SK-N-MC (cell line): ENCODE results near the gene MYRFL.

Source experiments
- DNase-seq: peaks from one replicate; pipeline ENCODE4 v3.0.0-alpha.2; 2011; ENCODE audit warnings: low read depth, low spot score
- H3K27ac ChIP-seq: fragments of 200-600 bp; sonication (generic); 2 replicates; pipeline ENCODE4 v1.5.1; 2016; ENCODE audit warnings: mixed run types
- H3K36me3 ChIP-seq: fragments of 200-600 bp; sonication (generic); 2 replicates; pipeline ENCODE4 v1.6.1; 2017; ENCODE audit warnings: antibody characterized with exemption, low read length, mixed read lengths; ENCODE audit not compliant: insufficient read depth
- H3K4me3 ChIP-seq: fragments of 200-600 bp; sonication (generic); 2 replicates; pipeline ENCODE4 v1.5.1; 2016
- H3K9ac ChIP-seq: fragments of 200-600 bp; sonication (generic); 2 replicates; pipeline ENCODE4 v1.8.0; 2017; ENCODE audit warnings: mixed run types, mixed read lengths; ENCODE audit not compliant: insufficient read length
- H3K9me3 ChIP-seq: fragments of 200-600 bp; sonication (generic); 2 replicates; pipeline ENCODE4 v1.6.1; 2017; ENCODE audit warnings: low read depth, mild to moderate bottlenecking, antibody characterized with exemption, low read length, moderate library complexity, mixed read lengths
- EZH2 ChIP-seq: fragments of 200-600 bp; sonication (generic); IDR thresholded peaks from one replicate; pipeline ENCODE4 v1.6.1; 2017; ENCODE audit warnings: antibody characterized with exemption
- FOXP2 ChIP-seq: optimal IDR thresholded peaks from 2 replicates; pipeline ENCODE3; 2011; ENCODE audit warnings: mild to moderate bottlenecking, moderate library complexity; ENCODE audit not compliant: insufficient read depth; ENCODE audit errors: extremely low read length, control extremely low read depth
- POLR2AphosphoS5 ChIP-seq: IDR thresholded peaks from 2 replicates; pipeline ENCODE4 v1.6.1; 2012; ENCODE audit warnings: mild to moderate bottlenecking, low read depth, low read length, borderline replicate concordance

The MYRFL gene

DNA sequence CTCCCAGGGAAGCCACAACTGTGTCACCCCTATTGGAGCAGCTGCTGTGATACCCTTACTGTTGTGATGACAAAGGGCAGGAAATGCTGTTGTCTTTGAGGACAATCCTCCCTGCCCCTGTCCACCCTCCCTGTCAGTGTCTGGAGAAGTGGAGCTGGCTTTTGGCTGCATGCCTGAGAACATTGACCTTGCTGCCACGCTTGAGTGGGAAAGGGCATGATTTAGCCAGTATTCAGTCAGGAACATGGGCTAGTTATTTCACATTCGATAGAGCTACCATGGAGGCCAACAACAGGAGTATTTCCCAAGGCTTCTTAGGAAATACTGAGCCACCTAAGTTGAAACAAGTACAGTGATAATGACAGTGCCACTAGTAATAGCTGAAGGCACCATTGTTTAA is 59.4 kb downstream of the MYRFL start:
- TF ChIP-seq EZH2 = no peak
- no peak for TF ChIP-seq POLR2AphosphoS5
- no peak for TF ChIP-seq FOXP2
- H3K27ac ChIP-seq = no peak overlapping the region
- DNase-seq = no peak

DNA sequence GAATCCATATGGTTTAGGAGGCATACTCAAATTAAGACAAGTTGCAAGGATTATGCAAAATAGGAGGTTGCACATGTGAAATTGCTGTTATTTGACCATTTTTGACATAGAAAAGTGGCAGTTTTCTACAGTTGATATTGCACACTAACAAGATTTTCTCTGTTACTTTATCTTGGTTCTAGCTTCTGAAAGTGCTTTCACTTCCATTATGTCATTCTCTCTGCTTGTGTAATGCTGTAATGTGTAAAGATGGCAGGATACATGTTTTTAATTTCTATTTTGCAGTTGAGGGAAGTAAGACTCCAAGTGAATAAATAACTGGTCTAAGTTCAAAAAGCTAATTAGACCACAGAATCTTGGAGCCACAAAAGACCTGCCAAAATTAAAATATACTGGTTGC is 60.6 kb downstream of the MYRFL start:
- no peak for DNase-seq
- Histone ChIP-seq H3K36me3 (no peaks in the 10 kb centered on the region), H3K4me3 (no peak overlapping the region), H3K9ac (no peak overlapping the region), H3K27ac (no peak overlapping the region), H3K9me3 (no peaks in the 10 kb centered on the region)
- TF ChIP-seq POLR2AphosphoS5 (no peak), FOXP2 (no peak), EZH2 (no peak)

More for the DNA sequence above, 59.4 kb downstream of the MYRFL start:
- H3K9ac ChIP-seq = no peak overlapping the region
- H3K4me3 ChIP-seq = no peak overlapping the region
- no peaks in the 10 kb centered on the region for H3K9me3 ChIP-seq
- no peaks in the 10 kb centered on the region for H3K36me3 ChIP-seq

DNA sequence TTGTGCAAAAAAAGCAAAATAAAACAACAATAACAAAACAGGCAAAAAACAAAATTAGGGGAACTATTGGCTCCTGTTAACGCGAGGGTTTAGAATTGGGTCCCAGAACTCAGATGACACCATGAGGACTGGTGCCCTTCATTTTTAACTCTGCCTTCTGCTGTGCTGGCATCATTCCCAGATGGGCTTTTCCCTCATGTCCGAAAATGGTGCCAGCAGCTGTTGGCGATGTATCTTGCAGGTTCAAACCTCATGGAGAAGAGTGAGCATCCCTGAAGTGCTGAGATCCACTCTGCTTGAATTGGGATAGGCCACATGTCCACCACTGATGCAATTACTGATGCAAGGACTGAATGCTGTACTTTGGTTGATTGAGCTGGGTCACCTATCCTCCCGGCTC is 61.1 kb downstream of the MYRFL start:
- H3K4me3 ChIP-seq = no peak overlapping the region
- no peak overlapping the region for H3K9ac ChIP-seq
- no peaks in the 10 kb centered on the region for H3K36me3 ChIP-seq
- no peak for DNase-seq
- no peaks in the 10 kb centered on the region for H3K9me3 ChIP-seq
- TF ChIP-seq POLR2AphosphoS5 (no peak), FOXP2 (no peak), EZH2 (no peak)
- H3K27ac ChIP-seq = no peak overlapping the region

DNA sequence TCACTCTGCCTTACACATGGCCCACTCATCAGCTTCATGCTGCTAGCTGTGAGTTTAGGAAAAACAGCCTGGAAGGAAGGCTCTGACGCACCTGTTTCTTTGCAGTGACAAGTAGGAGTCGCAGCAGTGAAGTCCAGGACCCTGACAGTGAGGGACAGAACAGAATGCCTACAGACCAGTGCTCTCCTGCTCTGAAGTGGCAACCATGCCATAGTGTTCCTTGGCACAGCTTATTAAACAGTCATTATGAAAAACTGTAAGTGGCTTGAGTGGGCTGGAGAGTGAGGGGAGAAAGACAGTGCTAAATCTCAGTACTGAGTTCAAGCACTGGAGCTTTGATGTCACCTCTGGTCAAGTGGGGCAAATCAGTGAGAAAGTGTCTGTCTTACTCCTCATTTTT is 61.7 kb downstream of the MYRFL start:
- no peaks in the 10 kb centered on the region for H3K36me3 ChIP-seq
- DNase-seq = no peak
- TF ChIP-seq EZH2 (no peak), FOXP2 (no peak), POLR2AphosphoS5 (no peak)
- no peak overlapping the region for H3K4me3 ChIP-seq
- no peak overlapping the region for H3K27ac ChIP-seq
- no peak overlapping the region for H3K9ac ChIP-seq
- H3K9me3 ChIP-seq = no peaks in the 10 kb centered on the region

DNA sequence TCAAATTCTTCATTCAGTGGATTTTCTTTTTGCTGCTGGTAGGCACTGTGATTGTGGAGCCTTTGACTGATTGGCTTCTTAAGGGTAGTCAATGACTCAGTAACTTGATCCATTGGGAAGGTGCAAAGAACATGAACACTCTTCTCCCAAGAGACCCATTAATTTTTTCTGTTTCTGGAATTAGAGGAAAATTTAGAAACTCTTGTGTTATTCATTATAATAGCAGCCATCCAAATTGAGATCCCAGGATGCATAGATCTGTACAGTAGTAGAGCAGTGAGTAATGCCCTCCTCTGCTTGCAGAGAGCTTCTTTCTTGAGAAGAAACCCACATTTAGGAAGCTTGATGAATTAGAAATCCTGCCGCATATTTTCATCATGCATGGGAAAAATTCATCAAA is 63.9 kb downstream of the MYRFL start:
- no peaks in the 10 kb centered on the region for H3K9me3 ChIP-seq
- H3K36me3 ChIP-seq = no peaks in the 10 kb centered on the region
- H3K27ac ChIP-seq = no peak overlapping the region
- no peak for DNase-seq
- no peak overlapping the region for H3K9ac ChIP-seq
- TF ChIP-seq EZH2 = no peak
- TF ChIP-seq POLR2AphosphoS5 = no peak
- TF ChIP-seq FOXP2 = no peak
- H3K4me3 ChIP-seq = no peak overlapping the region

DNA sequence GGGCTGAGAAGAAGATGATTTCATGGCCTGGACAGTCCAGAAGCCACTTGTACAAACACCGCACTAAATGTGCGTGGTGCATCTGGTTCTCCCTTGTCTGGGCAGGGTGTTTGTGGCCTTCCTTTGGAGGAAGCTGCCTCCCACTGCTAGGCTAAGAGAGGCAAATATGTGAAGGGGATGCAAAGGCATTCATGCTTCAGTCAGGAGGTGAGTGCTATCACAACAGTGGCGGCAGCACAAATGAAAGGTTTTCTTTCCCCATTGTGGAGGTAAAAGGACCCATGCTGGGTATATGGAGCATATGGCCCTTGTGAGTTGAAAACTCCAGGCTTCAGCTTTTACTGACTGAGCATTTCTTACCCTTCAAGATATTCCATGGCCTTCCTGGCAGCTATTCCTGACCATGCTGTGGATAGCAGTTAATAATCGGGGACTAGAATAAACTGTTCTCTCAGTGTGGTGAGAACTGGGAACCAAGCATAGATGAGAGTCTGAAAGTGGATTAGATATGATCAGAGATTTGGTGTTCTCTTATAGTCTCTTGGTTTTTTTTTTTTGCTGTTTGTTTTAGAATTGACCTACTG is 69.9 kb downstream of the MYRFL start:
- H3K27ac ChIP-seq = no peak overlapping the region
- H3K36me3 ChIP-seq = no peaks in the 10 kb centered on the region
- TF ChIP-seq FOXP2 (no peak), POLR2AphosphoS5 (no peak), EZH2 (no peak)
- H3K4me3 ChIP-seq = no peak overlapping the region
- no peak overlapping the region for H3K9ac ChIP-seq
- DNase-seq = no peak
- no peaks in the 10 kb centered on the region for H3K9me3 ChIP-seq

DNA sequence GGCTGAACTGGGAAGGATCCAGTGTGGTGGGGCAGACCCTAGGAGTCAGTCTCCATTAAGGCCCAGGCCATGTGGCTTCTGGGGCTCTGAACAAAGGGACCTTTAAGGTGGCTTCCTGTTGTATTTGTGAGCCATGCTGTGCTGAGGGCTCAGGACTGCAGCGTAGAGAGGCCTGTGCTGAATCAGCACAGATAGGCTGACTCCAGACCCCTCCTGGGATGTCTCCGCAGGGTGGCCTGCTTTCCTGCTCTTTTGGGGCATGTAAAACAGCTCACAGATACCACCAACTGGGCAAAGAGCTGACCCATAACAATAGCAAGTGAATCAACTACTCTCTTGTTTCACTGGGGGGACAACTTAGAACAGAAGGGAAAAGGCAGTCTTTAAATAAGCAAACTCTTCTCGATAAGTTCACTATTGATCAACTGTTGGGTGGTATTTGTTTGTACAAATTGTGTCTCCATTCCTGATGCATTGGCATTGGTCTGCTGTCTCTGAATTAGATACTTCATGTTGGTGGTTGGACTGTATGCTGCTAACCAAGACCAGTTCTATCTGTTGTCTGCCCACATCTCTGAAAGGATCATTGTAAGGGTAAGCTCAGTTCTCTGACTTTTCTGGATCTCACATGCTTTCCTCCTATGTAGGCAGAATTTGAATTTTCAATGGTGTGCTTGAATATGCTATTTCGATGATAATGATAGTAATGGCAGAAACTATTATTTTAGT is 71.8 kb downstream of the MYRFL start:
- Histone ChIP-seq H3K36me3 (no peaks in the 10 kb centered on the region), H3K9me3 (no peaks in the 10 kb centered on the region), H3K9ac (no peak overlapping the region), H3K27ac (no peak overlapping the region; the same call in 1 of the 2 replicates), H3K4me3 (no peak overlapping the region)
- TF ChIP-seq POLR2AphosphoS5 = no peak
- TF ChIP-seq EZH2 = no peak
- no peak for TF ChIP-seq FOXP2
- no peak for DNase-seq

DNA sequence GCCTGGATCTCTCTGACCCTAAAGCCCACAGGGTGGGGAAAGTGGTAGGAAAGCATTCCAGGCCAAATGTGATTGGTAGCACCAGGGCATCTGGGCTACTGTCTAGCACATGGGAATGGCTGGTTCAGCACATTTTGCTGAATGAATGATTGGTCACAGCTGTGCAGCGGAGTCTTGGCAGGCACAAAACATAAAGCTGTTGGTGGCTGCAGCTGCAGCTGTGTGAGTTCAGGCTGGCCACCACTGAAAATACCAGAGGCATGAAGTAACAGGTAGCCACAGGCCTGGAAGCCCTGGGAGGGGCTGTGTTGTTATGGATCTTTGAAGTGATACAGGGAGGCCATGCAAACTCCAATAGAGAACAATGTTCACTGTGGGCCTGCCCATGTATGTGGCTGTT is 72.7 kb downstream of the MYRFL start:
- no peak for DNase-seq
- H3K36me3 ChIP-seq = no peaks in the 10 kb centered on the region
- no peak overlapping the region for H3K9ac ChIP-seq
- H3K9me3 ChIP-seq = no peaks in the 10 kb centered on the region
- H3K4me3 ChIP-seq = no peak overlapping the region
- TF ChIP-seq POLR2AphosphoS5 = no peak
- no peak for TF ChIP-seq FOXP2
- TF ChIP-seq EZH2 = no peak
- no peak overlapping the region for H3K27ac ChIP-seq
